BLaER1 (cell line): ENCODE measurements around the gene FRMD4A.
A peak's percentile ranks its signal among the peaks of the same experiment; 100 is the strongest.
"Not testable (repeated sequence)": the region's sequence is repeated elsewhere in the genome, so short reads cannot be mapped to it uniquely, and the experiment has no call there.

Experiments used
- H3K27ac ChIP-seq: shearing (Covaris generic); formaldehyde crosslinking; 2 replicates; pipeline ENCODE4 v1.8.1; 2022
- H3K27me3 ChIP-seq: shearing (Covaris generic); formaldehyde crosslinking; 2 replicates; pipeline ENCODE4 v1.8.1; 2022
- H3K36me3 ChIP-seq: shearing (Covaris generic); formaldehyde crosslinking; 2 replicates; pipeline ENCODE4 v1.8.1; 2022
- H3K4me1 ChIP-seq: shearing (Covaris generic); formaldehyde crosslinking; 2 replicates; pipeline ENCODE4 v1.8.1; 2022
- H3K4me2 ChIP-seq: shearing (Covaris generic); formaldehyde crosslinking; 2 replicates; pipeline ENCODE4 v1.8.1; 2022
- H3K4me3 ChIP-seq: shearing (Covaris generic); formaldehyde crosslinking; 2 replicates; pipeline ENCODE4 v1.8.1; 2022
- H3K9ac ChIP-seq: shearing (Covaris generic); formaldehyde crosslinking; 2 replicates; pipeline ENCODE4 v1.8.1; 2022
- H3K9me3 ChIP-seq: shearing (Covaris generic); formaldehyde crosslinking; 2 replicates; pipeline ENCODE4 v1.8.1; 2022
- H4K20me1 ChIP-seq: shearing (Covaris generic); formaldehyde crosslinking; 2 replicates; pipeline ENCODE4 v1.8.1; 2022
- Cebpa-rat ChIP-seq: shearing (Covaris generic); IDR thresholded peaks from 2 replicates; pipeline ENCODE4 v1.8.1; 2022

FRMD4A gene

GRCh38 chr10:13871011-13871410 lies 459.7 kb downstream of the FRMD4A start:
- Histone ChIP-seq H3K27me3 (no peaks in the 10 kb centered on the region), H3K9ac (no peak overlapping the region), H3K4me1 (peaks cover 7% of the 10 kb centered on the region; the same call in 1 of the 2 replicates), H3K9me3 (no peaks in the 10 kb centered on the region), H3K27ac (no peak overlapping the region), H3K4me2 (no peak overlapping the region), H4K20me1 (no peaks in the 10 kb centered on the region), H3K4me3 (no peak overlapping the region), H3K36me3 (no peaks in the 10 kb centered on the region)
- no peak for TF ChIP-seq Cebpa-rat

GRCh38 chr10:13869295-13869664 lies 461.4 kb downstream of the FRMD4A start:
- Histone ChIP-seq H3K27me3 (no peaks in the 10 kb centered on the region), H3K4me2 (peak overlapping the region; percentile 34), H3K4me1 (peaks cover 7% of the 10 kb centered on the region; the same call in 1 of the 2 replicates), H3K9me3 (no peaks in the 10 kb centered on the region), H3K36me3 (no peaks in the 10 kb centered on the region), H3K9ac (no peak overlapping the region), H3K27ac (no peak overlapping the region), H3K4me3 (no peak overlapping the region), H4K20me1 (no peaks in the 10 kb centered on the region)
- TF ChIP-seq Cebpa-rat = no peak

- H3K4me1 ChIP-seq = peaks cover 7% of the 10 kb centered on the region; the same call in 1 of the 2 replicates
- no peaks in the 10 kb centered on the region for H3K36me3 ChIP-seq
- peak overlapping the region; percentile 34 for H3K4me2 ChIP-seq
- no peak overlapping the region for H3K27ac ChIP-seq
- no peak for TF ChIP-seq Cebpa-rat
- H4K20me1 ChIP-seq = no peaks in the 10 kb centered on the region
- no peaks in the 10 kb centered on the region for H3K9me3 ChIP-seq
- no peaks in the 10 kb centered on the region for H3K27me3 ChIP-seq
- no peak overlapping the region for H3K9ac ChIP-seq
- H3K4me3 ChIP-seq = no peak overlapping the region
Measured at GRCh38 chr10:13868528-13869294, 462.0 kb downstream of the FRMD4A start.

GRCh38 chr10:13867822-13868221 lies 462.9 kb downstream of the FRMD4A start:
- no peak for TF ChIP-seq Cebpa-rat
- H3K9me3 ChIP-seq = no peaks in the 10 kb centered on the region
- H3K27me3 ChIP-seq = no peaks in the 10 kb centered on the region
- H3K4me1 ChIP-seq = peaks cover 7% of the 10 kb centered on the region; the same call in 1 of the 2 replicates
- no peak overlapping the region for H3K9ac ChIP-seq
- no peaks in the 10 kb centered on the region for H3K36me3 ChIP-seq
- no peak overlapping the region for H3K27ac ChIP-seq
- no peak overlapping the region for H3K4me2 ChIP-seq
- H3K4me3 ChIP-seq = no peak overlapping the region
- H4K20me1 ChIP-seq = no peaks in the 10 kb centered on the region

GRCh38 chr10:13865758-13866491 lies 464.8 kb downstream of the FRMD4A start:
- Histone ChIP-seq H3K4me2 (no peak overlapping the region), H3K9me3 (no peaks in the 10 kb centered on the region)

GRCh38 chr10:13865220-13865619 lies 465.5 kb downstream of the FRMD4A start:
- not testable (repeated sequence) for H3K36me3 ChIP-seq, H3K27ac ChIP-seq, H3K27me3 ChIP-seq, H3K4me3 ChIP-seq, H3K4me2 ChIP-seq, H3K4me1 ChIP-seq, H3K9ac ChIP-seq, H4K20me1 ChIP-seq, H3K9me3 ChIP-seq

More at GRCh38 chr10:13865758-13866491, 464.8 kb downstream of the FRMD4A start:
- H3K4me3 ChIP-seq = no peak overlapping the region
- H3K36me3 ChIP-seq = no peaks in the 10 kb centered on the region
- no peak for TF ChIP-seq Cebpa-rat
- H3K27ac ChIP-seq = no peak overlapping the region
- H3K4me1 ChIP-seq = peaks cover 7% of the 10 kb centered on the region; the same call in 1 of the 2 replicates
- no peak overlapping the region for H3K9ac ChIP-seq
- 0 out of 2 replicates have a peak, but pooled peaks cover 2% of the 10 kb centered on the region for H3K27me3 ChIP-seq
- H4K20me1 ChIP-seq = no peaks in the 10 kb centered on the region

- no peaks in the 10 kb centered on the region for H4K20me1 ChIP-seq
- no peak overlapping the region for H3K4me2 ChIP-seq
- H3K9ac ChIP-seq = no peak overlapping the region
- H3K4me1 ChIP-seq = no peaks in the 10 kb centered on the region
- H3K9me3 ChIP-seq = no peaks in the 10 kb centered on the region
- no peak for TF ChIP-seq Cebpa-rat
- H3K36me3 ChIP-seq = no peaks in the 10 kb centered on the region
- peaks cover 5% of the 10 kb centered on the region; the same call in 1 of the 2 replicates for H3K27me3 ChIP-seq
- no peak overlapping the region for H3K27ac ChIP-seq
- H3K4me3 ChIP-seq = no peak overlapping the region
Measured at GRCh38 chr10:13862546-13863233, 468.0 kb downstream of the FRMD4A start.

DNA sequence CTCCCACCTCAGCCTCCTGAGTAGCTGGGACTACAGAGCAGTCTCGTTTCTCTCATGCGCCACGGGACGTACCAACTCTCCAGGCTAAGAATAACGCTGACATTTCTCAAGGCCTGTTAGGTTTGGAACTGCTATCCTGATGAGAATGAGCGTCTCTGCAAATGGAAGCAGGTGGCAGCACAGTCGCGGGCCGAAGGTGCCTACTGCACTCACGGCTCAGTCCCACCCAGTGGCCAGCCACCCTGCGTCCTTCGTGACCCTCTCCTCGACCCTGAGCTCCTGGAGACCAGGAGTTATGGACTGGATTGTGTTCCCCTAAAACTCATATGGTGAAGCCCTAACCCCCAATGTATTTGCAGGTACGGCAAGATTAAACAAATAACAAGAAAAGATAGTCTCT lies 469.8 kb downstream of the FRMD4A start:
- Histone ChIP-seq H3K9ac (no peak overlapping the region), H3K9me3 (no peaks in the 10 kb centered on the region), H3K27ac (no peak overlapping the region), H3K4me2 (no peak overlapping the region), H3K36me3 (no peaks in the 10 kb centered on the region), H3K27me3 (peaks cover 5% of the 10 kb centered on the region; the same call in 1 of the 2 replicates), H3K4me3 (no peak overlapping the region), H4K20me1 (no peaks in the 10 kb centered on the region), H3K4me1 (no peaks in the 10 kb centered on the region)
- TF ChIP-seq Cebpa-rat = no peak

DNA sequence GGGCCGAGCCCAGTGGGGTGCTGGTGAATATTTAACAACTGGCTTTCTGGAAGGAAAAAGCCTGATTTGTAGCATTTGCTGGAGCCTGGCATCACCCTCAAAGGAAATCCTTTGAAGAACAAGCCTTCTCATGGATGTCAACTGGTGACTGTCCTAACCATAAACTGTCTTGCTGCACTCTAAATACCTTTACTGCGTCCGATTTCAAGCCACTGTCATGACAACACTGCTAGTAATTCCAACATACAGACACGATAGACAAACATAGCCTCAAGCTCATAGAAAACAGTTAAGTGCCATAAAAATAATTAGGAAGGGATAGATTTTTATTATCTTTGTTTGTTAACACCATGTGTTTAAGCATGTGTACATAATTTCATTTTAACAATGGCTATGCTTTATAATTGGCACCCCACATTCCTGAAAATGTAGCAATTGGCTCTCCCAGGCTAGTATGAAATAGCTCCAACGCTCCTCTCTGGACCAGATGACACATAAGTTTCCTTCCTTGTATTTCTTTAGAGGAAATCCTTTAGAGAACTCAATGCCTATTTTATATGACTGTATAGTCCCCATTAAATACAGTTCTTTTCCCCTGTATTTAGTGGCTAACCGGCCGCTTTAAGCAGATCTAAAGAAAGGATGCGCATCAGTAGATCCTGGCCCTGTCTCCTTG lies 470.6 kb downstream of the FRMD4A start:
- no peaks in the 10 kb centered on the region for H3K36me3 ChIP-seq
- no peaks in the 10 kb centered on the region for H4K20me1 ChIP-seq
- H3K4me3 ChIP-seq = no peak overlapping the region
- H3K9me3 ChIP-seq = no peaks in the 10 kb centered on the region
- no peak overlapping the region for H3K9ac ChIP-seq
- H3K27me3 ChIP-seq = peaks cover 5% of the 10 kb centered on the region; the same call in 1 of the 2 replicates
- H3K4me1 ChIP-seq = no peaks in the 10 kb centered on the region
- H3K4me2 ChIP-seq = no peak overlapping the region
- TF ChIP-seq Cebpa-rat = no peak
- H3K27ac ChIP-seq = no peak overlapping the region
